HFFc6 (cell line): Measurements from ENCODE around the gene ACKR1. TPM values are rescaled to one million over a fixed set of nuclear protein-coding genes. Genes with fewer than 3 reads are reported as not detected.
A peak's percentile ranks its signal among the peaks of the same experiment; 100 is the strongest.

Experiments used
- DNase-seq: peaks from one replicate; pipeline ENCODE4 v3.0.0-alpha.2; 2018
- H3K27ac Mint-ChIP-seq: 2 replicates; pipeline ENCODE4 v1.8.0; 2020; ENCODE audit warnings: mild to moderate bottlenecking, mixed read lengths
- H3K27me3 Mint-ChIP-seq: 2 replicates; pipeline ENCODE4 v1.8.0; 2021; ENCODE audit warnings: mild to moderate bottlenecking, moderate library complexity, mixed read lengths; ENCODE audit not compliant: insufficient read depth
- H3K36me3 Mint-ChIP-seq: 2 replicates; pipeline ENCODE4 v1.8.0; 2021; ENCODE audit warnings: low read depth, mixed read lengths
- H3K4me1 Mint-ChIP-seq: 2 replicates; pipeline ENCODE4 v1.8.0; 2020; ENCODE audit warnings: low read depth, mixed read lengths
- H3K4me3 Mint-ChIP-seq: 2 replicates; pipeline ENCODE4 v1.8.0; 2020; ENCODE audit warnings: mild to moderate bottlenecking, moderate library complexity, mixed read lengths
- H3K9me3 Mint-ChIP-seq: 2 replicates; pipeline ENCODE4 v1.8.0; 2020; ENCODE audit warnings: mild to moderate bottlenecking, mixed read lengths
- total RNA-seq, 6 experiments: library from RNA; stranded (reverse); fragmentation: NEBNext Ultra II Directional; extraction: Animal tissue kit (Norgen Biotek cat#: 25700); gene quantifications; 2 replicates in 1 of 6; 3 replicates in 5 of 6; pipeline ENCODE4 v1.2.3, GENCODE V29; 2021
- TF ChIP-seq, protein P1 (sequence below): fragments of 200-600 bp; sonication (generic); IDR thresholded peaks from 2 replicates; pipeline ENCODE4 v1.5.0; 2021; ENCODE audit warnings: antibody characterized with exemption, mild to moderate bottlenecking

The ACKR1 gene
- total RNA-seq, 6 experiments from 2014 or later, result not detected

DNA sequence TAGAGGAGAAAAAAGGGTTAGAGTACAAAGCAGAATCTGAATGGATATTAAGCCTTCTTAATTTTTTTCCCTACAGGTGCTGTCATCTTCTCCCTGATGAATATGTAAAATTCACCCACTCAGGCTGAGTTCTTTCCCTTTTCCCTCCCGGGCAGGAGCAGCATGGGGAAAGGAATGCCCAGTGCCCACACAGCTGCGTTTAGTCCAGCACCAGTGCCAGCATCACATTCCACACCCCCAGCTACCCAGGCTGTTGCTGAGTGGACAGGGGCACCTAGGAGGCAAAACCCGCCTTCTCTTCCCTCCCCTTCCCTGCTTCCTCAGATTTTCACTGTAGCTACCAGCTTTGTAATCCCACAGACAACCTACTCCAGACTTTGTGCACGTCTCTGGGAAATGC is 36.6 kb upstream of the ACKR1 start:
- H3K9me3 Mint-ChIP-seq, result no peaks in the 10 kb centered on the region
- no peak for DNase-seq
- H3K4me1 Mint-ChIP-seq, result peaks cover 6% of the 10 kb centered on the region; the same call in 1 of the 2 replicates
- H3K4me3 Mint-ChIP-seq, result no peak overlapping the region
- H3K36me3 Mint-ChIP-seq, result 0 out of 2 replicates have a peak, but pooled peaks cover 5% of the 10 kb centered on the region
- H3K27ac Mint-ChIP-seq, result no peak overlapping the region
- peaks cover 38% of the 10 kb centered on the region for H3K27me3 Mint-ChIP-seq
- TF ChIP-seq, protein P1, sequence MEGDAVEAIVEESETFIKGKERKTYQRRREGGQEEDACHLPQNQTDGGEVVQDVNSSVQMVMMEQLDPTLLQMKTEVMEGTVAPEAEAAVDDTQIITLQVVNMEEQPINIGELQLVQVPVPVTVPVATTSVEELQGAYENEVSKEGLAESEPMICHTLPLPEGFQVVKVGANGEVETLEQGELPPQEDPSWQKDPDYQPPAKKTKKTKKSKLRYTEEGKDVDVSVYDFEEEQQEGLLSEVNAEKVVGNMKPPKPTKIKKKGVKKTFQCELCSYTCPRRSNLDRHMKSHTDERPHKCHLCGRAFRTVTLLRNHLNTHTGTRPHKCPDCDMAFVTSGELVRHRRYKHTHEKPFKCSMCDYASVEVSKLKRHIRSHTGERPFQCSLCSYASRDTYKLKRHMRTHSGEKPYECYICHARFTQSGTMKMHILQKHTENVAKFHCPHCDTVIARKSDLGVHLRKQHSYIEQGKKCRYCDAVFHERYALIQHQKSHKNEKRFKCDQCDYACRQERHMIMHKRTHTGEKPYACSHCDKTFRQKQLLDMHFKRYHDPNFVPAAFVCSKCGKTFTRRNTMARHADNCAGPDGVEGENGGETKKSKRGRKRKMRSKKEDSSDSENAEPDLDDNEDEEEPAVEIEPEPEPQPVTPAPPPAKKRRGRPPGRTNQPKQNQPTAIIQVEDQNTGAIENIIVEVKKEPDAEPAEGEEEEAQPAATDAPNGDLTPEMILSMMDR, result no peak

DNA sequence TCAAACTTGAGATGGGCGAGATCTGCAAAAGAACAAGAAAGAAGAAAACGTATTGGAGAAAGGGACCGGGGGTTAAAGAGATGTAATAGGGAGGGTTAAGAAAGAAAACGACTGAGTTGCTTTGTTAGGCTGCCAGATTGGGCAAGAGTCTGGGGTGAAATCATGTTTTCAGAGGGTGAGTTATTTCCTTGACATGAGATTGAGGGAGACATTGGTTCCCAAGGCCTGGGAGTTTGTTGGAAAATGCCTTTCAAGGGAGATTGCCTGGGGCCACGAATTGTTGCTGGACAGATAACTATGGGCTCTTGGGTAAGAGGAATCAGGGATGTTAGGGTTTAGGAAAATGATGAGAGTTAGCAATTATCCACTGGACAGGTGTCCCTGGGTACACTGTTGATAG is 34.0 kb upstream of the ACKR1 start:
- Mint-ChIP-seq H3K36me3 (0 out of 2 replicates have a peak, but pooled peaks cover 5% of the 10 kb centered on the region), H3K4me1 (peaks cover 6% of the 10 kb centered on the region; the same call in 1 of the 2 replicates), H3K9me3 (no peaks in the 10 kb centered on the region), H3K27ac (no peak overlapping the region), H3K27me3 (peaks cover 35% of the 10 kb centered on the region), H3K4me3 (no peak overlapping the region)
- TF ChIP-seq, protein P1, result no peak
- no peak for DNase-seq

DNA sequence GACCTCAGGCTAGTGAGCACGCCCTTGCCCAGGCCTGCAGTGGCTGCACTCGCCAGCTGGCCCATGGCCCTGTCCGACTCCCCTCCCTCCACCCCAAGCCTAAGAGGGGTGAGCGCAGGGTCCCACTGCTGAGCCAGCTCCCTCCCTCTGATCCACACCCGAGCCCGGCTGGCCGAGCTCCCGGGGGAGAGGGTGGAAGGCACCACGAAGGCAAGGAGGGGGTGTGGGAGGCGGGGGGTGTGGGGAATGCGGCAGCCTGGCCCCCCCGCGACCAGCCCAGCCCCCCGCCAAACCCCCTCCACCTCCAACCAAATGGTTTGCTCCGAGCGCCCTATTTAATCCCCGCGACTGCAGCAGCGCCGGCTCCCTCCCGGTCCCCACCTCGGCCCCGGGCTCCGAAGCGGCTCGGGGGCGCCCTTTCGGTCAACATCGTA is 33.4 kb upstream of the ACKR1 start, which contains the start of gene CADM3:
CADM3 (plus strand) TSS at position 362 of the 434 bp plus-strand sequence. CDS start 151 bp downstream, outside the sequence.
- Mint-ChIP-seq H3K4me3 (peak within 1 kb of the TSS; percentile 56), H3K27ac (no peak within 1 kb of the TSS), H3K27me3 (peaks cover 35% of the 10 kb centered on the region)

DNA sequence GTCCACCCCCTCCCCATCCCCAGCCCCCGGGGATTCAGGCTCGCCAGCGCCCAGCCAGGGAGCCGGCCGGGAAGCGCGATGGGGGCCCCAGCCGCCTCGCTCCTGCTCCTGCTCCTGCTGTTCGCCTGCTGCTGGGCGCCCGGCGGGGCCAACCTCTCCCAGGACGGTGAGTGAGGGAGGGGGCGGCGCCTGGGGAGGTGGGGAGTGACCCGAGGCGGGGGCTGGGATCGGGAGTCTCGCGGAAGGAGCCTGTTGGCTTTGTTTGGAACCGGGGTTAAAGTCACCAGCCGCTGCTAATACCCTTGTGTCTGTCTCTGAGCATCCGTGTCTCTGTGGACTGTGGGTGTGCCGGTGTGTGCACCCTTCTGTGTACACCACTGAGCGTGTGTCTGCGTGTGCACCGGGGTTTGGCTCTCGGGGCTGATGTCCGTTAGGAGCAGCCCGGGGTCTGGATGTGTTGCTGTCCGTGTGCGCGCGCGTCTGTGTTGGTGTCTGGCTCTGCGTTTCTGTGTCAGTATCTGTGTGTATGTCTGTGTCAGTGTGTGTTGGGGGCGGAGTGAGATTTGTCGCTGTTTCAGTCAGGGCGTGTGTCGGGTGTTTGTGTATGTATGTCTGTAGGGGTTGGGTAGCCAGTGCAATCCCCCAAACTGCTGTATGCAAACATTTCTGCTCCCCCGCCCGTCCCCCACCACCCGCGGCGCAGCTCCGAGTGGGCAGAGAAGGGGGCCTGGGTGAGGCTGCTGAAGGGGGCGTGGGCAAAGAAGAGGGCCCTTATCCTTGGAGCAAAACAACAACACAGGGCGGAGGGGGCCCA is 32.8 kb upstream of the ACKR1 start:
- TF ChIP-seq, protein P1, result no peak
- Mint-ChIP-seq H3K4me3 (peak overlapping the region; percentile 56), H3K27ac (no peak overlapping the region), H3K27me3 (peaks cover 35% of the 10 kb centered on the region), H3K4me1 (peaks cover 6% of the 10 kb centered on the region; the same call in 1 of the 2 replicates), H3K36me3 (0 out of 2 replicates have a peak, but pooled peaks cover 5% of the 10 kb centered on the region), H3K9me3 (no peaks in the 10 kb centered on the region)
- DNase-seq, result no peak

More for the DNA sequence above, 33.4 kb upstream of the ACKR1 start, which contains the start of gene CADM3:
- no peak for DNase-seq
- H3K4me1 Mint-ChIP-seq, result peaks cover 6% of the 10 kb centered on the region; the same call in 1 of the 2 replicates
- H3K9me3 Mint-ChIP-seq, result no peaks in the 10 kb centered on the region
- TF ChIP-seq, protein P1, result no peak
- H3K36me3 Mint-ChIP-seq, result 0 out of 2 replicates have a peak, but pooled peaks cover 5% of the 10 kb centered on the region

DNA sequence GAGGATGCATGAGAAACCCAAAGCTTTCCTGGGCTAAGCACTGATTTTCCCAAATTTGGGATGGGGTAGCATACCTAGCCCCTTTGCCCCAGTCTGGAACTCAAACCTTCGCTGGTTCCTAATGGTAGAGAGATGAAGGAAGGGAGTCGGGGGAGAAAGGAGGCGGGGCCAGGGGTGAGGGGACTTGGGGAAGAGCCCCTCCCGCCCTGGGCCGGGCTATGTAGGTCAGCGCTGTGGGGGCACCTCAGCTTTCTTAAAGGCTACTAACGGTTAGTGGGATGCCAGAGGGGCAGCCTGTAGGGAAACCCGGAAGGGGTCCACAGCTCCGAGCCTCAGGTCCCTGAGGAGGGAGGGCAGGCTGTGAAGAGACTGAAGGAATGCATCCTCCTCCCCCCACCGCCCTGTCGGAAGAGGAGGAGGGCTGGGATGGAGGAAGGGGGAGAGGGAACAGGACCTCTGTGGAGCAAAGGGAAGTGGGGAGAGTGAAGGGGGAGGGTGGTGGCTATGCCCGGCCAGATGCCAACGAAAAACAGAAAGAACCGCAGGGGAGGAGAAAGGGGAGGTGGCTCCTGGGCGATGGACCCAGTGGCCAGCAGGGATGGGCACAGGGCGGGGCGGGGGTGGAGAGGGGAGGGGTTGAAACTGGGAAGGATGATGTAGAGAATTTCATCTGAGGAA is 31.9 kb upstream of the ACKR1 start:
- TF ChIP-seq, protein P1, result no peak
- Mint-ChIP-seq H3K36me3 (0 out of 2 replicates have a peak, but pooled peaks cover 5% of the 10 kb centered on the region), H3K27me3 (peaks cover 34% of the 10 kb centered on the region), H3K9me3 (no peaks in the 10 kb centered on the region), H3K4me3 (no peak overlapping the region), H3K4me1 (peaks cover 6% of the 10 kb centered on the region; the same call in 1 of the 2 replicates), H3K27ac (no peak overlapping the region)
- DNase-seq, result no peak
